Gastroesophageal sphincter (tissue), 3 donors: Measurements from ENCODE around the gene C5orf22.

Experiments
- CTCF ChIP-seq, 4 experiments: fragments of 200-600 bp in 2 of 4; fragments of 450-650 bp in 2 of 4; sonication (generic) in 1 of 4; IDR thresholded peaks; one replicate each; pipeline ENCODE4 v1.5.1; 2017 to 2019; ENCODE audit warnings: antibody characterized with exemption in 4 of 4, mild to moderate bottlenecking in 2 of 4, moderate library complexity in 2 of 4
- POLR2A ChIP-seq, 2 donors: fragments of 450-650 bp; IDR thresholded peaks; one replicate each; pipeline ENCODE4 v1.6.1; 2017; ENCODE audit warnings: antibody characterized with exemption in 2 of 2, mild to moderate bottlenecking in 2 of 2, moderate library complexity in 1 of 2

DNA sequence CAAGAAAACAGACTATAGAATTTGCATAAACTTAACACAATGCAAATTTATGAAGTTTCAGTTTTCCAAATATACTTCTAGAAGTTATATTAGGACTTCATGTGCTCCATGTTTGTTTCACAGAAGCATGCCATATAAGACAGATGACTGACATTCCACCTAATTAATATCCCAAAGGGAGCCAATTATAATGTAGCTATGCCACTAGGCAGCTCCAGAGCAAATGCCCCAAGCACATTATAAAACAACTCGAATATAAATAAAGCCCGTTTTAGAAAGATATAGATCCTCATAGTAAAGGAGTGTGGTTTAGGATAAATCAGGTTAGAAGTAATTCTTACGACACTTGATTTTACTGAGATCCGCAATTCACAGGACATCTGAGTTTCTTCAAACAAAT, 9.1 kb upstream of the C5orf22 start:
- TF ChIP-seq CTCF (IDR thresholded peaks at IDR 0.05) (no peak), POLR2A (IDR thresholded peaks at IDR 0.05) (no peak)
